IMR-90 (cell line): ENCODE data around the gene PITRM1. TPM values are rescaled to one million over a fixed set of nuclear protein-coding genes. Genes with fewer than 3 reads are reported as not detected.

ENCODE experiments used
- ATAC-seq: fragments of 200-7000 bp; cut with Tn5 transposase; 2 replicates; pipeline ENCODE4 v1.9.1; 2020; ENCODE audit warnings: low read depth, mild to moderate bottlenecking, moderate library complexity
- BruUV-seq: library from RNA; stranded (reverse); fragments of 400-500 nt; replicated peaks from 2 replicates; lab custom pipeline; 2021; lab: Mats Ljungman, UMichigan
- CTCF ChIA-PET: fragments of 300-600 bp; formaldehyde crosslinking; extraction: SDS; loops from one replicate; lab custom pipeline; 2021; ENCODE audit warnings: antibody characterized with exemption; lab: Yijun Ruan, JAX
- POLR2A ChIA-PET: fragments of 300-600 bp; sonication (Branson Sonifier 250); formaldehyde crosslinking; loops from one replicate; lab custom pipeline; 2022; ENCODE audit warnings: antibody characterized with exemption; ENCODE audit not compliant: unreplicated experiment; lab: Charles Lee
- DNase-seq: peaks from one replicate; pipeline ENCODE4 v3.0.0; 2013
- H2AFZ ChIP-seq: replicated peaks from 2 replicates; pipeline ENCODE3; 2013; ENCODE audit warnings: low read length, mild to moderate bottlenecking; ENCODE audit not compliant: poor library complexity
- H2AK5ac ChIP-seq: 2 replicates; pipeline ENCODE4 v1.6.1; 2013; ENCODE audit warnings: low read depth, low read length, inconsistent platforms
- H2AK9ac ChIP-seq: replicated peaks from 2 replicates; pipeline ENCODE3; 2013; ENCODE audit warnings: mild to moderate bottlenecking, low read depth, low read length, moderate library complexity; ENCODE audit not compliant: poor library complexity
- H2BK120ac ChIP-seq: 2 replicates; pipeline ENCODE4 v1.6.1; 2013; ENCODE audit warnings: low read depth, low read length, inconsistent platforms
- H2BK15ac ChIP-seq: 3 replicates; pipeline ENCODE4 v1.6.1; 2013; ENCODE audit warnings: low read depth, low read length, inconsistent platforms
- H2BK20ac ChIP-seq: 2 replicates; pipeline ENCODE4 v1.6.1; 2013; ENCODE audit warnings: low read depth, mild to moderate bottlenecking, inconsistent platforms, low read length, moderate library complexity
- H2BK5ac ChIP-seq: 2 replicates; pipeline ENCODE4 v1.6.1; 2013; ENCODE audit warnings: mild to moderate bottlenecking, low read depth, low read length, inconsistent platforms; ENCODE audit not compliant: poor library complexity, severe bottlenecking
- H3K14ac ChIP-seq: replicated peaks from 2 replicates; pipeline ENCODE4 v1.6.1; 2013; ENCODE audit warnings: low read depth, low read length, inconsistent platforms
- H3K18ac ChIP-seq: 2 replicates; pipeline ENCODE4 v1.6.1; 2013; ENCODE audit warnings: low read depth, low read length, control low read depth
- H3K23ac ChIP-seq: 2 replicates; pipeline ENCODE4 v1.6.1; 2013; ENCODE audit warnings: low read depth, low read length, inconsistent platforms
- H3K27ac ChIP-seq: 2 replicates; pipeline ENCODE4 v1.5.1; 2013; ENCODE audit warnings: mild to moderate bottlenecking, control low read depth, low read length; ENCODE audit not compliant: insufficient read depth
- H3K27me3 ChIP-seq: 2 replicates; pipeline ENCODE4 v1.6.1; 2013; ENCODE audit warnings: low read length; ENCODE audit not compliant: control insufficient read depth, insufficient read depth
- H3K36me3 ChIP-seq: 2 replicates; pipeline ENCODE4 v1.6.1; 2013; ENCODE audit warnings: low read length, mixed read lengths; ENCODE audit not compliant: control insufficient read depth, insufficient read depth
- H3K4ac ChIP-seq: 2 replicates; pipeline ENCODE4 v1.6.1; 2013; ENCODE audit warnings: low read depth, low read length, inconsistent platforms
- H3K4me1 ChIP-seq: 2 replicates; pipeline ENCODE4 v1.6.1; 2013; ENCODE audit warnings: low read length, mixed read lengths; ENCODE audit not compliant: control insufficient read depth, insufficient read depth
- H3K4me2 ChIP-seq: 2 replicates; pipeline ENCODE4 v1.6.1; 2013; ENCODE audit warnings: low read depth, mild to moderate bottlenecking, control low read depth, low read length, moderate library complexity
- H3K4me3 ChIP-seq: 2 replicates; pipeline ENCODE4 v1.5.1; 2013; ENCODE audit warnings: low read depth, mild to moderate bottlenecking, control low read depth, low read length, moderate library complexity; ENCODE audit not compliant: insufficient read depth
- H3K56ac ChIP-seq: 2 replicates; pipeline ENCODE4 v1.6.1; 2013; ENCODE audit warnings: low read length, inconsistent platforms; ENCODE audit not compliant: insufficient read depth; ENCODE audit errors: extremely low read depth
- H3K79me1 ChIP-seq, 2 experiments: 2 replicates each; pipeline ENCODE4 v1.6.1; 2013; ENCODE audit warnings: low read length in 2 of 2, inconsistent platforms in 1 of 2, low read depth in 1 of 2
- H3K9ac ChIP-seq: 2 replicates; pipeline ENCODE4 v1.6.1; 2013; ENCODE audit warnings: low read depth, low read length, control low read depth
- H3K9me1 ChIP-seq: 2 replicates; pipeline ENCODE4 v1.6.1; 2013; ENCODE audit warnings: low read length, inconsistent platforms; ENCODE audit not compliant: insufficient read depth
- H3K9me3 ChIP-seq: 2 replicates; pipeline ENCODE4 v1.6.1; 2013; ENCODE audit warnings: low read length; ENCODE audit not compliant: control insufficient read depth, insufficient read depth
- H4K20me1 ChIP-seq: 2 replicates; pipeline ENCODE4 v1.6.1; 2013; ENCODE audit warnings: low read length, inconsistent platforms; ENCODE audit not compliant: insufficient read depth
- H4K5ac ChIP-seq: 2 replicates; pipeline ENCODE4 v1.6.1; 2013; ENCODE audit warnings: mild to moderate bottlenecking, low read depth, low read length, control low read depth
- H4K8ac ChIP-seq, 2 experiments: 2 replicates each; pipeline ENCODE4 v1.6.1; 2013; ENCODE audit warnings: low read depth in 2 of 2, low read length in 2 of 2, control low read depth in 1 of 2, inconsistent platforms in 1 of 2
- H4K91ac ChIP-seq: 2 replicates; pipeline ENCODE4 v1.6.1; 2013; ENCODE audit warnings: low read depth, low read length, inconsistent platforms; ENCODE audit not compliant: insufficient read depth
- BHLHE40 ChIP-seq: fragments of 150-350 bp; IDR thresholded peaks from 2 replicates; pipeline ENCODE4 v1.6.1; 2016; ENCODE audit warnings: mild to moderate bottlenecking, low read depth, low read length
- CEBPB ChIP-seq: IDR thresholded peaks from 2 replicates; pipeline ENCODE4 v1.6.1; 2012; ENCODE audit warnings: low read depth, low read length, improper control_type of control experiment
- CHD1 ChIP-seq: IDR thresholded peaks from 2 replicates; pipeline ENCODE4 v1.6.1; 2012; ENCODE audit warnings: low read depth, low read length, improper control_type of control experiment
- FOS ChIP-seq: fragments of 150-350 bp; IDR thresholded peaks from 2 replicates; pipeline ENCODE4 v1.6.1; 2016; ENCODE audit warnings: low read depth, low read length
- MAFK ChIP-seq: IDR thresholded peaks from 2 replicates; pipeline ENCODE4 v1.6.1; 2012; ENCODE audit warnings: low read depth, low read length, improper control_type of control experiment
- MAZ ChIP-seq: IDR thresholded peaks from 2 replicates; pipeline ENCODE4 v1.6.1; 2012; ENCODE audit warnings: low read depth, mild to moderate bottlenecking, low read length, improper control_type of control experiment, moderate library complexity, borderline replicate concordance
- MXI1 ChIP-seq: IDR thresholded peaks from 2 replicates; pipeline ENCODE4 v1.6.1; 2012; ENCODE audit warnings: low read depth, mild to moderate bottlenecking, low read length, moderate library complexity, borderline replicate concordance
- NFE2L2 ChIP-seq: fragments of 150-350 bp; IDR thresholded peaks from 2 replicates; pipeline ENCODE4 v1.6.1; 2016; ENCODE audit warnings: low read depth, mild to moderate bottlenecking, low read length
- POLR2A ChIP-seq: IDR thresholded peaks from 2 replicates; pipeline ENCODE4 v1.6.1; 2012; ENCODE audit warnings: mild to moderate bottlenecking, low read depth, low read length
- RAD21 ChIP-seq: IDR thresholded peaks from 2 replicates; pipeline ENCODE4 v1.6.1; 2012; ENCODE audit warnings: low read length, improper control_type of control experiment
- RCOR1 ChIP-seq: IDR thresholded peaks from 2 replicates; pipeline ENCODE4 v1.6.1; 2012; ENCODE audit warnings: mild to moderate bottlenecking, low read length, improper control_type of control experiment; ENCODE audit not compliant: insufficient replicate concordance
- RFX5 ChIP-seq: IDR thresholded peaks from 2 replicates; pipeline ENCODE4 v1.8.0; 2012; ENCODE audit warnings: low read depth, mild to moderate bottlenecking, low read length, moderate library complexity
- SMC3 ChIP-seq: fragments of 150-350 bp; IDR thresholded peaks from 2 replicates; pipeline ENCODE4 v1.6.1; 2016; ENCODE audit warnings: low read depth, mild to moderate bottlenecking, antibody characterized with exemption, low read length, moderate library complexity
- WGBS, 2 experiments: methylation state at CpG; one replicate each; pipeline versions ENCODE4 v1.1.5 to v1.1.7; 2013; ENCODE audit warnings: missing lambda C conversion rate in 2 of 2; ENCODE audit not compliant: insufficient read length in 1 of 2; ENCODE audit errors: extremely low coverage in 2 of 2; 5-methylcytosine and 5-hydroxymethylcytosine counted together
- dilution Hi-C: fragments of 300-500 bp; cut with HindIII; formaldehyde crosslinking; loops from one replicate; pipeline ENCODE4 v1.14.3; 2018; ENCODE audit warnings: low sequenced_read_pairs; ENCODE audit not compliant: unreplicated experiment
- in situ Hi-C: fragments of 300-500 bp; cut with MboI; formaldehyde crosslinking; loops from 3 replicates; pipeline ENCODE4 v1.14.3; 2019; ENCODE audit warnings: low sequenced_read_pairs, inconsistent platforms, mixed read lengths
- intact Hi-C: fragments of 100-400 bp; cut with micrococcal nuclease; formaldehyde crosslinking; loops from 2 replicates; pipeline ENCODE4 v1.10.0; 2022
- polyA plus RNA-seq, 3 experiments: library from polyadenylated mRNA; depleted of rRNA; stranded (reverse); fragments of >200 nt; gene quantifications; 2 replicates each; pipeline ENCODE4 v1.2.3, GENCODE V29; 2012; ENCODE audit warnings: low replicate concordance in 1 of 3
- total RNA-seq: library from RNA; depleted of rRNA; stranded (reverse); fragments of >200 nt; gene quantifications from 2 replicates; pipeline ENCODE4 v1.2.3, GENCODE V29; 2012
- TF ChIP-seq, protein P1 (sequence below): fragments of 150-350 bp; IDR thresholded peaks from 2 replicates; pipeline ENCODE4 v1.6.1; 2017; ENCODE audit warnings: mild to moderate bottlenecking, antibody characterized with exemption, low read length, low read depth
- TF ChIP-seq, protein P2 (sequence below): fragments of 150-350 bp; IDR thresholded peaks from 2 replicates; pipeline ENCODE4 v1.6.1; 2016; ENCODE audit warnings: low read depth, mild to moderate bottlenecking, low read length, moderate library complexity, borderline replicate concordance

PITRM1 gene
- total and polyA plus RNA-seq, 2 of the 4 experiments (the other 2 are of a cell fraction) = 97.1 to 124 TPM

DNA sequence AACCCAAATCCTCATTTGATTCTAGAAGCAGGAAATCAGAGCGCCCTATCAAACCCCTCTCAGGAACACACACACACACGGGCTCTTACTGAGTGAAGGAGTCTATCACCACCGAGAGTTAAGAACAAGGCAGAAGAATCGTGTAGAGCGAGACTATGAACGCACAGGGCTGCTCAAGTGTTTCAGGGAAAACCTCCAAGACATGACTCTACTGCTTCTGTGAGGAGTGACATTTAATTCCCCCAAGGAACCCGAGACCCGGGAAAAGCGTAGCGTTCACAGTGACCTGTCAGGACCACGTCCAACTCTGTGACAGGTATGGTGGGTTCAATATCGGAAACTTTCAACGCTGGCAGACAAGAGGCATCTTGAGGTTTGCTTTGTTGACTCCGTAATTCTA is 21.6 kb downstream of the PITRM1 start:
- no peak overlapping the region for H3K4me3 ChIP-seq
- no peaks in the 10 kb centered on the region for H3K9me3 ChIP-seq
- H3K18ac ChIP-seq = no peak overlapping the region
- no peak overlapping the region for H3K9ac ChIP-seq
- H2AK5ac ChIP-seq = no peak overlapping the region
- H2BK15ac ChIP-seq = no peak overlapping the region
- H2BK120ac ChIP-seq = no peak overlapping the region
- no peak overlapping the region for H2AFZ ChIP-seq
- intact Hi-C loops = no loop called here
- no peaks in the 10 kb centered on the region for H3K27me3 ChIP-seq
- H3K14ac ChIP-seq = no peak overlapping the region
- H3K4me1 ChIP-seq = no peaks in the 10 kb centered on the region
- ATAC-seq = no peak
- TF ChIP-seq SMC3 = no peak
- TF ChIP-seq, protein P1, sequence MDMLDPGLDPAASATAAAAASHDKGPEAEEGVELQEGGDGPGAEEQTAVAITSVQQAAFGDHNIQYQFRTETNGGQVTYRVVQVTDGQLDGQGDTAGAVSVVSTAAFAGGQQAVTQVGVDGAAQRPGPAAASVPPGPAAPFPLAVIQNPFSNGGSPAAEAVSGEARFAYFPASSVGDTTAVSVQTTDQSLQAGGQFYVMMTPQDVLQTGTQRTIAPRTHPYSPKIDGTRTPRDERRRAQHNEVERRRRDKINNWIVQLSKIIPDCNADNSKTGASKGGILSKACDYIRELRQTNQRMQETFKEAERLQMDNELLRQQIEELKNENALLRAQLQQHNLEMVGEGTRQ = no peak
- no peak for TF ChIP-seq RAD21
- no peak for TF ChIP-seq MAFK
- TF ChIP-seq RFX5 = no peak
- TF ChIP-seq FOS = no peak
- TF ChIP-seq CEBPB = no peak
- no peak for TF ChIP-seq CHD1
- no peak for TF ChIP-seq MXI1
- TF ChIP-seq MAZ = no peak
- no peak for TF ChIP-seq RCOR1
- no peak for TF ChIP-seq POLR2A
- TF ChIP-seq BHLHE40 = no peak
- TF ChIP-seq, protein P2, sequence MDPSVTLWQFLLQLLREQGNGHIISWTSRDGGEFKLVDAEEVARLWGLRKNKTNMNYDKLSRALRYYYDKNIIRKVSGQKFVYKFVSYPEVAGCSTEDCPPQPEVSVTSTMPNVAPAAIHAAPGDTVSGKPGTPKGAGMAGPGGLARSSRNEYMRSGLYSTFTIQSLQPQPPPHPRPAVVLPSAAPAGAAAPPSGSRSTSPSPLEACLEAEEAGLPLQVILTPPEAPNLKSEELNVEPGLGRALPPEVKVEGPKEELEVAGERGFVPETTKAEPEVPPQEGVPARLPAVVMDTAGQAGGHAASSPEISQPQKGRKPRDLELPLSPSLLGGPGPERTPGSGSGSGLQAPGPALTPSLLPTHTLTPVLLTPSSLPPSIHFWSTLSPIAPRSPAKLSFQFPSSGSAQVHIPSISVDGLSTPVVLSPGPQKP = no peak
- no peak for TF ChIP-seq NFE2L2
- H4K20me1 ChIP-seq = no peaks in the 10 kb centered on the region; the same call in none of the 2 replicates
- no peak overlapping the region for H4K91ac ChIP-seq
- no peak overlapping the region for H3K23ac ChIP-seq
- DNase-seq = no peak
- dilution Hi-C loops = no loop called here
- POLR2A ChIA-PET = no interaction called here
- no peak overlapping the region for H4K8ac ChIP-seq
- H3K36me3 ChIP-seq = peaks cover 72% of the 10 kb centered on the region
- no peak overlapping the region for H3K4ac ChIP-seq
- no TSS peak for BruUV-seq
- peaks cover 23 to 40% of the 10 kb centered on the region in 2 experiments for H3K79me1 ChIP-seq
- CTCF ChIA-PET = no interaction called here
- H3K9me1 ChIP-seq = no peaks in the 10 kb centered on the region; the same call in 1 of the 2 replicates
- no peak overlapping the region for H3K4me2 ChIP-seq
- no peak overlapping the region for H3K27ac ChIP-seq
- H2AK9ac ChIP-seq = no peak overlapping the region
- no peak overlapping the region for H2BK5ac ChIP-seq
- in situ Hi-C loops = no loop called here
- H2BK20ac ChIP-seq = no peak overlapping the region
- H4K5ac ChIP-seq = no peak overlapping the region
- H3K56ac ChIP-seq = no peak overlapping the region
- 93% methylated on average over 3 of the region's 14 CpGs; no CpG with 5 or more reads in 1 of the 2 experiments for WGBS, 2 experiments
